Endothelial cell of umbilical vein (primary cell): ENCODE data around the gene RFNG. TPM values are rescaled to one million over a fixed set of nuclear protein-coding genes. Genes with fewer than 3 reads are reported as not detected.
A peak's percentile ranks its signal among the peaks of the same experiment; 100 is the strongest.

Experiments used
- BruUV-seq: library from RNA; stranded (reverse); fragments of 400-500 nt; replicated peaks from 2 replicates; lab custom pipeline; 2021; lab: Mats Ljungman, UMichigan
- CTCF ChIA-PET: fragments of 300-600, 350-600 bp; sonication (Branson Sonifier 250); formaldehyde crosslinking; loops from one replicate; lab custom pipeline; 2021; ENCODE audit warnings: antibody characterized with exemption, inconsistent platforms; lab: Charles Lee
- POLR2A ChIA-PET: fragments of 300-600, 350-600 bp; sonication (Branson Sonifier 250); formaldehyde crosslinking; loops from one replicate; lab custom pipeline; 2021; ENCODE audit warnings: antibody characterized with exemption, inconsistent platforms; lab: Charles Lee
- DNase-seq: peaks from one replicate; pipeline ENCODE4 v3.0.0-alpha.2; 2011; ENCODE audit warnings: low read depth, low spot score
- FAIRE-seq: peaks from 2 replicates; lab custom pipeline; 2011; peaks lifted over from hg19 to GRCh38; lab: Jason Lieb, UNC
- H2AFZ ChIP-seq: 2 replicates; pipeline ENCODE4 v1.6.0; 2012; ENCODE audit warnings: low read depth, low read length, control low read depth, inconsistent platforms
- H3K27ac ChIP-seq: 2 replicates; pipeline ENCODE4 v1.5.1; 2011; ENCODE audit warnings: low read depth, mild to moderate bottlenecking, control low read depth, low read length, moderate library complexity; ENCODE audit not compliant: insufficient read depth
- H3K27me3 ChIP-seq, 2 experiments: 2 replicates each; pipeline versions ENCODE4 v1.6.0 to v1.6.1; 2011; ENCODE audit warnings: low read length in 2 of 2, mixed read lengths in 1 of 2; ENCODE audit not compliant: control insufficient read depth in 2 of 2, insufficient read depth in 2 of 2
- H3K36me3 ChIP-seq, 2 experiments: 2 replicates in 1 of 2; 3 replicates in 1 of 2; pipeline ENCODE4 v1.5.1; 2011; ENCODE audit warnings: low read length in 2 of 2, mild to moderate bottlenecking in 1 of 2, moderate library complexity in 1 of 2; ENCODE audit not compliant: control insufficient read depth in 2 of 2, insufficient read depth in 2 of 2; ENCODE audit errors: extremely low read depth in 1 of 2
- H3K4me1 ChIP-seq: 3 replicates; pipeline ENCODE4 v1.5.1; 2011; ENCODE audit warnings: mild to moderate bottlenecking, low read length; ENCODE audit not compliant: control insufficient read depth, insufficient read depth; ENCODE audit errors: extremely low read depth
- H3K4me2 ChIP-seq: 2 replicates; pipeline ENCODE4 v1.6.1; 2011; ENCODE audit warnings: low read length, control low read depth, mixed read lengths; ENCODE audit not compliant: insufficient read depth
- H3K4me3 ChIP-seq, 3 experiments: fragments of 200-600 bp in 1 of 3; sonication (generic), shearing (Covaris generic) in 1 of 3; replicated peaks in 1 of 3; 2 replicates each; pipeline ENCODE4 v1.5.1; 2011 to 2016; ENCODE audit warnings: control low read depth in 3 of 3, low read length in 3 of 3, mild to moderate bottlenecking in 2 of 3, inconsistent platforms in 1 of 3, low read depth in 1 of 3, moderate library complexity in 1 of 3; ENCODE audit not compliant: insufficient read depth in 1 of 3
- H3K79me2 ChIP-seq: 2 replicates; pipeline ENCODE4 v1.6.0; 2012; ENCODE audit warnings: low read length, inconsistent platforms; ENCODE audit not compliant: control insufficient read depth, insufficient read depth
- H3K9ac ChIP-seq: replicated peaks from 2 replicates; pipeline ENCODE3; 2011; ENCODE audit warnings: low read length, control low read depth; ENCODE audit not compliant: insufficient read depth; ENCODE audit errors: extremely low read depth
- H3K9me1 ChIP-seq: replicated peaks from 3 replicates; pipeline ENCODE4 v1.6.0; 2011; ENCODE audit warnings: mild to moderate bottlenecking, low read length; ENCODE audit not compliant: control insufficient read depth, insufficient read depth; ENCODE audit errors: extremely low read depth
- H3K9me3 ChIP-seq: replicated peaks from 2 replicates; pipeline ENCODE4 v1.5.1; 2012; ENCODE audit warnings: low read length, inconsistent platforms; ENCODE audit not compliant: control insufficient read depth, insufficient read depth
- H4K20me1 ChIP-seq: replicated peaks from 2 replicates; pipeline ENCODE3; 2011; ENCODE audit warnings: mild to moderate bottlenecking, low read length; ENCODE audit not compliant: control insufficient read depth, insufficient read depth; ENCODE audit errors: extremely low read depth
- CTCF ChIP-seq, 2 donors: IDR thresholded peaks; 1 replicate in 1 of 2; 2 replicates in 1 of 2; pipeline ENCODE4 v1.5.1; 2011; ENCODE audit warnings: low read length in 2 of 2, mild to moderate bottlenecking in 2 of 2, moderate library complexity in 2 of 2, control low read depth in 1 of 2, inconsistent platforms in 1 of 2, low read depth in 1 of 2; ENCODE audit not compliant: insufficient read depth in 1 of 2; ENCODE audit errors: extremely low read depth in 1 of 2
- EZH2 ChIP-seq: IDR thresholded peaks from 2 replicates; pipeline ENCODE4 v1.6.1; 2012; ENCODE audit warnings: borderline replicate concordance, low read depth, mild to moderate bottlenecking, moderate library complexity, low read length, inconsistent platforms; ENCODE audit not compliant: severe bottlenecking
- FOS ChIP-seq: IDR thresholded peaks from 2 replicates; pipeline ENCODE4 v1.6.1; 2011; ENCODE audit warnings: mild to moderate bottlenecking, low read length, moderate library complexity, borderline replicate concordance; ENCODE audit not compliant: insufficient read depth
- GATA2 ChIP-seq: IDR thresholded peaks from 2 replicates; pipeline ENCODE4 v1.7.0; 2011; ENCODE audit warnings: low read depth, mild to moderate bottlenecking, moderate library complexity, mixed read lengths, low read length; ENCODE audit not compliant: insufficient read length, insufficient read depth
- JUN ChIP-seq: IDR thresholded peaks from 2 replicates; pipeline ENCODE4 v1.6.1; 2011; ENCODE audit warnings: borderline replicate concordance, low read depth; ENCODE audit not compliant: insufficient read length, insufficient read depth
- MYC ChIP-seq: IDR thresholded peaks from one replicate; pipeline ENCODE4 v1.6.1; 2011; ENCODE audit warnings: mild to moderate bottlenecking, low read depth, low read length
- POLR2A ChIP-seq: IDR thresholded peaks from 2 replicates; pipeline ENCODE4 v1.6.1; 2012; ENCODE audit warnings: low read depth, mild to moderate bottlenecking, control low read depth, low read length
- POLR2AphosphoS5 ChIP-seq: IDR thresholded peaks from 2 replicates; pipeline ENCODE4 v1.6.1; 2012; ENCODE audit warnings: low read depth, mild to moderate bottlenecking, control low read depth, low read length, moderate library complexity; ENCODE audit not compliant: insufficient read depth
- dilution Hi-C: fragments of 300-500 bp; cut with MboI; formaldehyde crosslinking; loops from one replicate; pipeline ENCODE4 v1.15.0; 2019; ENCODE audit warnings: low sequenced_read_pairs; ENCODE audit not compliant: extremely low pct_ligation_motif_present
- intact Hi-C: fragments of 100-400 bp; cut with micrococcal nuclease; formaldehyde crosslinking; loops from one replicate; pipeline ENCODE4 v1.10.0; 2022
- polyA plus RNA-seq, 4 experiments: library from polyadenylated mRNA; depleted of rRNA in 3 of 4; stranded (reverse) in 3 of 4; unstranded in 1 of 4; fragments of >200 nt; gene quantifications; 2 replicates each; pipeline versions ENCODE4 v1.2.1 to v1.2.3, GENCODE V29; 2011 to 2012; ENCODE audit warnings: missing spikeins in 1 of 4
- total RNA-seq: library from RNA; stranded (reverse); gene quantifications from 2 replicates; pipeline ENCODE4 v1.2.3, GENCODE V29; 2021
- TF ChIP-seq, protein P1 (sequence below): IDR thresholded peaks from 2 replicates; pipeline ENCODE4 v1.6.1; 2011; ENCODE audit not compliant: insufficient read depth, insufficient read length

The RFNG gene
- total and polyA plus RNA-seq, 2 donors (not counting 3 experiments of a cell fraction or from before 2014, with no cell fraction given): 33.7 to 40.0 TPM

- Histone ChIP-seq H3K9ac (no peak overlapping the region), H2AFZ (no peak overlapping the region), H4K20me1 (no peaks in the 10 kb centered on the region), H3K4me3 (no peak overlapping the region), H3K27ac (no peak overlapping the region), H3K36me3 (no peaks in the 10 kb centered on the region), H3K79me2 (no peaks in the 10 kb centered on the region), H3K27me3 (no peaks in the 10 kb centered on the region), H3K4me1 (peaks cover 4% of the 10 kb centered on the region), H3K9me3 (no peaks in the 10 kb centered on the region), H3K9me1 (no peaks in the 10 kb centered on the region), H3K4me2 (no peak overlapping the region)
- dilution Hi-C loops (no loop called here), intact Hi-C loops (no loop called here)
- FAIRE-seq: peak; percentile 61
- ChIA-PET CTCF (interaction anchor here (0.8 kb wide), 1 partner anchor 23 kb away, joined by 3 read pairs; no protein-coding TSS in a partner anchor), POLR2A (no interaction called here)
- no peak for DNase-seq
- no TSS peak for BruUV-seq
- no peak for TF ChIP-seq CTCF (IDR thresholded peaks at IDR 0.05; ENCODE audit: extremely low read depth in 1 of 2, insufficient read depth in 1 of 2, low read depth in 1 of 2, low read length in 2 of 2)
- TF ChIP-seq POLR2AphosphoS5: no peak
- no peak for TF ChIP-seq MYC
- no peak for TF ChIP-seq EZH2
- TF ChIP-seq FOS: no peak
- TF ChIP-seq GATA2: no peak
- no peak for TF ChIP-seq JUN
- TF ChIP-seq, protein P1, sequence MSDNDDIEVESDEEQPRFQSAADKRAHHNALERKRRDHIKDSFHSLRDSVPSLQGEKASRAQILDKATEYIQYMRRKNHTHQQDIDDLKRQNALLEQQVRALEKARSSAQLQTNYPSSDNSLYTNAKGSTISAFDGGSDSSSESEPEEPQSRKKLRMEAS: no peak
- no peak for TF ChIP-seq POLR2A
Measured at GRCh38 chr17:81998212-81998611, 53.4 kb downstream of the RFNG start.

Other genes with a start within 250 kb of the RFNG start
- not detected in 2 replicates for gene GCGR, start 247.7 kb downstream of the RFNG start, total RNA-seq
- gene GCGR, start 247.7 kb downstream of the RFNG start, polyA plus RNA-seq: not detected in 2 replicates
- 121 and 129 TPM in 2 replicates for gene MCRIP1, start 218.5 kb downstream of the RFNG start, total RNA-seq
- 205 and 281 TPM in 2 replicates for gene MCRIP1, start 218.5 kb downstream of the RFNG start, polyA plus RNA-seq
- gene PPP1R27, start 216.8 kb downstream of the RFNG start, total RNA-seq: not detected in 2 replicates
- gene PPP1R27, start 216.8 kb downstream of the RFNG start, polyA plus RNA-seq: not detected in 2 replicates
- gene P4HB, start 191.3 kb downstream of the RFNG start, total RNA-seq: 872 and 988 TPM in 2 replicates
- 156 and 201 TPM in 2 replicates for gene P4HB, start 191.3 kb downstream of the RFNG start, polyA plus RNA-seq
- gene ARHGDIA, start 180.5 kb downstream of the RFNG start, total RNA-seq: 617 and 645 TPM in 2 replicates
- gene ARHGDIA, start 180.5 kb downstream of the RFNG start, polyA plus RNA-seq: 358 and 487 TPM in 2 replicates
- gene ALYREF, start 160.2 kb downstream of the RFNG start, total RNA-seq: 175 and 183 TPM in 2 replicates
- gene ALYREF, start 160.2 kb downstream of the RFNG start, polyA plus RNA-seq: 92.0 and 101 TPM in 2 replicates
- gene ANAPC11, start 160.1 kb downstream of the RFNG start, total RNA-seq: 126 and 128 TPM in 2 replicates
- gene ANAPC11, start 160.1 kb downstream of the RFNG start, polyA plus RNA-seq: 801 and 844 TPM in 2 replicates
- 0.42 TPM in 1 of 2 replicates, not detected in the other for gene NPB, start 149.6 kb downstream of the RFNG start, total RNA-seq
- 0.33 and 0.81 TPM in 2 replicates for gene NPB, start 149.6 kb downstream of the RFNG start, polyA plus RNA-seq
- 52.3 and 57.1 TPM in 2 replicates for gene PCYT2, start 140.4 kb downstream of the RFNG start, total RNA-seq
- 52.0 and 54.6 TPM in 2 replicates for gene PCYT2, start 140.4 kb downstream of the RFNG start, polyA plus RNA-seq
- gene SIRT7, start 133.6 kb downstream of the RFNG start, total RNA-seq: 24.3 and 28.8 TPM in 2 replicates
- gene SIRT7, start 133.6 kb downstream of the RFNG start, polyA plus RNA-seq: 9.5 and 11.6 TPM in 2 replicates
- 30.5 and 35.0 TPM in 2 replicates for gene MAFG, start 124.1 kb downstream of the RFNG start, total RNA-seq
- gene MAFG, start 124.1 kb downstream of the RFNG start, polyA plus RNA-seq: 27.6 and 28.0 TPM in 2 replicates
- gene PYCR1, start 114.5 kb downstream of the RFNG start, total RNA-seq: 77.7 and 85.3 TPM in 2 replicates
- 94.8 and 124 TPM in 2 replicates for gene PYCR1, start 114.5 kb downstream of the RFNG start, polyA plus RNA-seq
- not detected in 2 replicates for gene MYADML2, start 104.6 kb downstream of the RFNG start, total RNA-seq
- gene MYADML2, start 104.6 kb downstream of the RFNG start, polyA plus RNA-seq: not detected in 2 replicates
- not detected in 2 replicates for gene NOTUM, start 90.6 kb downstream of the RFNG start, total RNA-seq
- not detected in 2 replicates for gene NOTUM, start 90.6 kb downstream of the RFNG start, polyA plus RNA-seq
- 30.9 and 36.5 TPM in 2 replicates for gene ASPSCR1, start 74.2 kb downstream of the RFNG start, total RNA-seq
- 24.8 and 30.4 TPM in 2 replicates for gene ASPSCR1, start 74.2 kb downstream of the RFNG start, polyA plus RNA-seq
- gene CENPX, start 28.9 kb downstream of the RFNG start, total RNA-seq: 56.2 and 68.0 TPM in 2 replicates
- gene CENPX, start 28.9 kb downstream of the RFNG start, polyA plus RNA-seq: 67.2 and 67.6 TPM in 2 replicates
- 18.6 and 22.9 TPM in 2 replicates for gene LRRC45, start 28.5 kb downstream of the RFNG start, total RNA-seq
- gene LRRC45, start 28.5 kb downstream of the RFNG start, polyA plus RNA-seq: 7.6 and 8.1 TPM in 2 replicates
- gene RAC3, start 20.1 kb downstream of the RFNG start, total RNA-seq: 34.1 and 35.4 TPM in 2 replicates
- 56.0 and 91.1 TPM in 2 replicates for gene RAC3, start 20.1 kb downstream of the RFNG start, polyA plus RNA-seq
- gene DCXR, start 14.1 kb downstream of the RFNG start, total RNA-seq: 75.2 and 93.0 TPM in 2 replicates
- 178 and 241 TPM in 2 replicates for gene DCXR, start 14.1 kb downstream of the RFNG start, polyA plus RNA-seq
- gene GPS1, start 87 bp upstream of the RFNG start, total RNA-seq: 96.6 and 116 TPM in 2 replicates
- gene GPS1, start 87 bp upstream of the RFNG start, polyA plus RNA-seq: 178 and 235 TPM in 2 replicates
- gene DUS1L, start 14.0 kb upstream of the RFNG start, total RNA-seq: 90.3 and 92.9 TPM in 2 replicates
- 60.1 and 63.1 TPM in 2 replicates for gene DUS1L, start 14.0 kb upstream of the RFNG start, polyA plus RNA-seq
- gene FASN, start 46.4 kb upstream of the RFNG start, total RNA-seq: 351 and 360 TPM in 2 replicates
- gene FASN, start 46.4 kb upstream of the RFNG start, polyA plus RNA-seq: 101 and 130 TPM in 2 replicates
- gene CCDC57, start 161.0 kb upstream of the RFNG start, total RNA-seq: 31.6 and 40.9 TPM in 2 replicates
- gene CCDC57, start 161.0 kb upstream of the RFNG start, polyA plus RNA-seq: 18.6 and 19.7 TPM in 2 replicates
- 171 and 229 TPM in 2 replicates for gene SLC16A3, start 177.2 kb upstream of the RFNG start, total RNA-seq
- 95.9 and 140 TPM in 2 replicates for gene SLC16A3, start 177.2 kb upstream of the RFNG start, polyA plus RNA-seq
- 143 and 155 TPM in 2 replicates for gene CSNK1D, start 221.9 kb upstream of the RFNG start, total RNA-seq
- gene CSNK1D, start 221.9 kb upstream of the RFNG start, polyA plus RNA-seq: 123 and 127 TPM in 2 replicates